Panc1 (cell line): ENCODE data around the gene ZC3H12D.

Experiments
- CTCF ChIP-seq: fragments of 450-650 bp; IDR thresholded peaks from 2 replicates; pipeline ENCODE4 v1.5.1; 2017; ENCODE audit warnings: mild to moderate bottlenecking
- TF ChIP-seq, protein P1 (sequence below), 2 experiments: IDR thresholded peaks; 2 replicates each; pipeline ENCODE4 v1.6.1; 2011 to 2012; ENCODE audit warnings: low read depth in 2 of 2, control low read depth in 1 of 2, low read length in 1 of 2, mild to moderate bottlenecking in 1 of 2, moderate library complexity in 1 of 2; ENCODE audit not compliant: insufficient read depth in 1 of 2

GRCh38 chr6:149488815-149489214 is 4.0 kb upstream of the ZC3H12D start:
- TF ChIP-seq, protein P1, sequence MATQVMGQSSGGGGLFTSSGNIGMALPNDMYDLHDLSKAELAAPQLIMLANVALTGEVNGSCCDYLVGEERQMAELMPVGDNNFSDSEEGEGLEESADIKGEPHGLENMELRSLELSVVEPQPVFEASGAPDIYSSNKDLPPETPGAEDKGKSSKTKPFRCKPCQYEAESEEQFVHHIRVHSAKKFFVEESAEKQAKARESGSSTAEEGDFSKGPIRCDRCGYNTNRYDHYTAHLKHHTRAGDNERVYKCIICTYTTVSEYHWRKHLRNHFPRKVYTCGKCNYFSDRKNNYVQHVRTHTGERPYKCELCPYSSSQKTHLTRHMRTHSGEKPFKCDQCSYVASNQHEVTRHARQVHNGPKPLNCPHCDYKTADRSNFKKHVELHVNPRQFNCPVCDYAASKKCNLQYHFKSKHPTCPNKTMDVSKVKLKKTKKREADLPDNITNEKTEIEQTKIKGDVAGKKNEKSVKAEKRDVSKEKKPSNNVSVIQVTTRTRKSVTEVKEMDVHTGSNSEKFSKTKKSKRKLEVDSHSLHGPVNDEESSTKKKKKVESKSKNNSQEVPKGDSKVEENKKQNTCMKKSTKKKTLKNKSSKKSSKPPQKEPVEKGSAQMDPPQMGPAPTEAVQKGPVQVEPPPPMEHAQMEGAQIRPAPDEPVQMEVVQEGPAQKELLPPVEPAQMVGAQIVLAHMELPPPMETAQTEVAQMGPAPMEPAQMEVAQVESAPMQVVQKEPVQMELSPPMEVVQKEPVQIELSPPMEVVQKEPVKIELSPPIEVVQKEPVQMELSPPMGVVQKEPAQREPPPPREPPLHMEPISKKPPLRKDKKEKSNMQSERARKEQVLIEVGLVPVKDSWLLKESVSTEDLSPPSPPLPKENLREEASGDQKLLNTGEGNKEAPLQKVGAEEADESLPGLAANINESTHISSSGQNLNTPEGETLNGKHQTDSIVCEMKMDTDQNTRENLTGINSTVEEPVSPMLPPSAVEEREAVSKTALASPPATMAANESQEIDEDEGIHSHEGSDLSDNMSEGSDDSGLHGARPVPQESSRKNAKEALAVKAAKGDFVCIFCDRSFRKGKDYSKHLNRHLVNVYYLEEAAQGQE (IDR thresholded peaks at IDR 0.05; ENCODE audit: insufficient read depth in 1 of 2, low read depth in 2 of 2, low read length in 1 of 2), result no peak
- TF ChIP-seq CTCF, result no peak
